GM12873 (cell line): ENCODE measurements around the gene UXS1.

Experiments used
- CTCF ChIP-seq: IDR thresholded peaks from 2 replicates; pipeline ENCODE4 v1.5.1; 2012; ENCODE audit warnings: low read depth, mild to moderate bottlenecking, moderate library complexity, low read length, control low read depth; ENCODE audit not compliant: insufficient read depth; ENCODE audit errors: missing control alignments

UXS1 gene

GRCh38 chr2:106138543-106139237 lies 55.4 kb downstream of the UXS1 start:
- no peak for TF ChIP-seq CTCF

- no peak for TF ChIP-seq CTCF
Observed at GRCh38 chr2:106137731-106138521, 56.2 kb downstream of the UXS1 start.

- TF ChIP-seq CTCF: no peak
Observed at GRCh38 chr2:106130251-106130998, 63.7 kb downstream of the UXS1 start.

GRCh38 chr2:106129592-106129991 lies 64.5 kb downstream of the UXS1 start:
- no peak for TF ChIP-seq CTCF

- no peak for TF ChIP-seq CTCF
Observed at GRCh38 chr2:106129150-106129549, 65.0 kb downstream of the UXS1 start.

GRCh38 chr2:106127776-106128268 lies 66.3 kb downstream of the UXS1 start:
- no peak for TF ChIP-seq CTCF
